Activated naive CD8-positive, alpha-beta T cell (primary cell): ENCODE data around the gene LRMDA.

Experiments used
- H3K27ac Mint-ChIP-seq: one replicate; pipeline ENCODE4 v1.8.0; 2021; ENCODE audit warnings: mixed read lengths
- H3K27me3 Mint-ChIP-seq: one replicate; pipeline ENCODE4 v1.8.0; 2021; ENCODE audit warnings: mixed read lengths
- H3K36me3 Mint-ChIP-seq: one replicate; pipeline ENCODE4 v1.8.0; 2021; ENCODE audit warnings: mixed read lengths
- H3K4me1 Mint-ChIP-seq: one replicate; pipeline ENCODE4 v1.8.0; 2021; ENCODE audit warnings: low read depth, mixed read lengths
- H3K4me3 Mint-ChIP-seq: one replicate; pipeline ENCODE4 v1.8.0; 2021; ENCODE audit warnings: mild to moderate bottlenecking, mixed read lengths
- H3K9me3 Mint-ChIP-seq: one replicate; pipeline ENCODE4 v1.8.0; 2021; ENCODE audit warnings: low read depth, mixed read lengths

LRMDA gene

DNA sequence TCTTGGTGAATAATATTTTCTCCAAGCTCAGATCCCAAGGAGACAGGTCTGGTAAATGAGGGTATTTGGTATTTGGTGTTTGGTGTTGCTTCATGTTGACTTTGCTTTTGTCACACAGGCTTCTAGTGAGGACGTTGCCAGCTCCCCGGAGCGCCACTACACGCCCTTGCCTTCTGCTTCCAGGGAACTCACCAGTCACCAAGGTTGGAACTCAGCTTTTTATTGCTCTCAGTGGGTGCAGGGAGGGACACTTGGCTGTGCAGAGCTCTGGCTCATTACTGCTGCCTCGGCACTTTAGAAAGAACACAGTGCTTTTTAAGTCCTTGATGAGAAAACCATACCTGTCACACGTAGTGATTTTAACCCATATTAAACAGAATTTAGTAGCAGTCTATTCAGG, 892.9 kb downstream of the LRMDA start:
- Mint-ChIP-seq H3K27me3 (no peaks in the 10 kb centered on the region), H3K27ac (no peak overlapping the region), H3K4me3 (no peak overlapping the region), H3K4me1 (no peaks in the 10 kb centered on the region), H3K36me3 (no peaks in the 10 kb centered on the region), H3K9me3 (no peaks in the 10 kb centered on the region)

DNA sequence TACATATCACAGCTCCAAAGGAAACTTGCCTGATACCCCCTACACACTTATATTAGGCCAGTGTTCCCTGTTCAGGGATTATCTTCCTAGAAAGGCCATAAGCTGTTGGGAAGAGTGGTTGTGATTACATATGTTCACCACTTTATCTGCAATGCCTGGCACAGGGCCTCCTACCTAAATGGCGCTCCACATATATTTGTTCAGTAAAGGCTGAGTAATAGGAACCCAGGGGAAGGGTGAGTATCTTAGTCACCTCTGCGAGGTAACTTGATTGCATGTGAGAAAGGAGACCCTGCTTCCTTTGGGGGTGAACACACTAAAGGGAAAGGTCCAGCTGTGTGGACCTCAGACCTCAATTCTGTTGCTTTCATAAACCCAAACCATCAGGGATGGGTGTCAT, 896.0 kb downstream of the LRMDA start:
- Mint-ChIP-seq H3K4me1 (no peaks in the 10 kb centered on the region), H3K4me3 (no peak overlapping the region), H3K27me3 (no peaks in the 10 kb centered on the region), H3K9me3 (no peaks in the 10 kb centered on the region), H3K36me3 (no peaks in the 10 kb centered on the region), H3K27ac (no peak overlapping the region)

DNA sequence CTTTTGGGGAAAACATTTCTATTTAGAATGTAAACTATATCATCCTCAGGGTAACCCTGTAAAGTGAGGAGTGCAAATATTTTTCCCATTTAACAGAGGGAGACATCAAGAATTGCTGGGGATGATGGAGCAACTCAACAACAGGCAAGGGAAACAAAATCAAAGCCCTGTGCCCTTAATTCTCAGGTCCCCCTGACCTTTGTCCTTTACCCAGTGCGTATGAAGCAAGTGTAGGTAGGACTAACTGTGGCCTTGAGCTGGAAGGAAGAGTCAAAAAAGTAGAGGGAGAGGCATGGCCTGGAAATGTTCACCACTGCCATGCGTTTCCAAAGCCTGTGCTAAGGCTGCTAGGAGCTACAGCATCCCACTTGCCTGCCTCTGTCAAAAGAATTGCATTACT, 896.9 kb downstream of the LRMDA start:
- H3K9me3 Mint-ChIP-seq: no peaks in the 10 kb centered on the region
- H3K4me1 Mint-ChIP-seq: no peaks in the 10 kb centered on the region
- H3K27ac Mint-ChIP-seq: no peak overlapping the region
- no peaks in the 10 kb centered on the region for H3K27me3 Mint-ChIP-seq
- H3K36me3 Mint-ChIP-seq: no peaks in the 10 kb centered on the region
- no peak overlapping the region for H3K4me3 Mint-ChIP-seq

DNA sequence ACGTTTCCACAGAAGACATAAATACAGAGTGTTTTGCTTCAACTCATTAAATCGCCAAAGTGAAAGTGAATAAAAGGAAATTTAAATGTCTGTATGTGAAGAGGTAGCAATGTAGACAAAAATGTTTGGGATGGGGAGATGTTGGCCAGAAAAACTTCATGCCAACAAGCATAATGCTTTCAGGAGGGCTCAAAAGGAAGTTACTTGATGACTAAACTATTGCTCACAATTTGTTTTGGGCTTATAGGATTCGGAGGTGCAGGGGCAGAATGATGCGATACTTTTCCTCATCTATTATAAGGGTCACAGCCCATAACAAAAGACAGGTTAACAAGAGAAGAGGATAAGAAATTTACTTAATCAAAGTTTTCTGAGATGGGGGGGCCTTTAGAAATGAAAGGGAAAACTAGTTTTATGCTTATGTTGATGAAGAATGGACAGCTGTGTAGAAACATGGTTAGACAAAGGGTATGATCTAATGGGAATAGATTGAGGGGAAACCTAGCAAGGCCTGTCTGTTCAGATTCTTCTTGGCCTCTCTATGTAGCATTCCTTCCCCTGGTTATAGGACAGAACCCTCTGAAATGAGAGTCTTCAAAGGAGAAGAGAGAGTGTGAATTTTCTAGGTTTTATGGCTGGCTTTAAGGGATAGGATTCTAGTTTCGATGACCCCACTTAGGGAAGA, 898.6 kb downstream of the LRMDA start:
- H3K9me3 Mint-ChIP-seq: no peaks in the 10 kb centered on the region
- H3K4me3 Mint-ChIP-seq: no peak overlapping the region
- no peaks in the 10 kb centered on the region for H3K4me1 Mint-ChIP-seq
- H3K27ac Mint-ChIP-seq: no peak overlapping the region
- no peaks in the 10 kb centered on the region for H3K36me3 Mint-ChIP-seq
- no peaks in the 10 kb centered on the region for H3K27me3 Mint-ChIP-seq

DNA sequence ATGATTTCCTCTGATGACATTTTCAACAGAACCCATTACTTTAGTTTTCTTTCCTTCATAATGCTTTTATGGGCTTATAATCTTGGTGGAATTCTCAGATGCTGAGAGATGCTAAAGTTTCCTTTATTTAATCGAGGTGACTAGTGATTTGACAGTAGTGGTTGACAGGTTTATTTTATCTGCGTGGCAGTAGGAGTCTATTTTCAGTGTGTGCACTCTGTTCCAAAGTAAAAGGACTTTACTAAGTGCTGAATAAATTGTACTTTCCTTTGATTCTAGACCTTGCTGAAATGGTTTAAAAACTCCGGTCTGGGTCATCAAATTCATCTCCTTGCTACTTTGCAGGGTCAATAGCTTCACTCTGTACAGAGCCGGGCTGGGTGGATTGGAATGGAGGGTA, 900.3 kb downstream of the LRMDA start:
- no peaks in the 10 kb centered on the region for H3K4me1 Mint-ChIP-seq
- H3K36me3 Mint-ChIP-seq: no peaks in the 10 kb centered on the region
- no peaks in the 10 kb centered on the region for H3K9me3 Mint-ChIP-seq
- no peak overlapping the region for H3K27ac Mint-ChIP-seq
- H3K27me3 Mint-ChIP-seq: peaks cover 1% of the 10 kb centered on the region
- no peak overlapping the region for H3K4me3 Mint-ChIP-seq

DNA sequence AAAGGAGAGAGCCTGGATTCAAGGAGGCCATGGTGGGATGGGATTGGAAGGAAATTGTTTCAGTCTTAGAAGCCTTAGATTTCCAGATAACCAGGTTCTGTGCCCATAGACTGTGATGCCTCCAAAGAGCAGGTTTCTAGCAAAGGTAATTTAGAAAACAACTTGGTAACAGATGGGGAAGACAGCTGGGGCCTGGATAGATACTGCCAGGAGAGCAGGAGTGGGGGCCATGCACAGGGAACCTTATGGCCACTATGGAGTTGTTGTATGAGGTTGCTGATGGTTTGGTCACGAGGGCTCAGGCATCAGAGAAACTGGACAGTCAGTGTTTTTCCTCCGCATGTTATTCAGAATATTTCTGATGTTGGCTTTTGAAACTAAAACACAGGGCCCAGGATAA, 901.9 kb downstream of the LRMDA start:
- H3K27ac Mint-ChIP-seq: no peak overlapping the region
- no peaks in the 10 kb centered on the region for H3K36me3 Mint-ChIP-seq
- H3K27me3 Mint-ChIP-seq: peaks cover 6% of the 10 kb centered on the region
- no peak overlapping the region for H3K4me3 Mint-ChIP-seq
- H3K4me1 Mint-ChIP-seq: no peaks in the 10 kb centered on the region
- H3K9me3 Mint-ChIP-seq: peaks cover 6% of the 10 kb centered on the region

DNA sequence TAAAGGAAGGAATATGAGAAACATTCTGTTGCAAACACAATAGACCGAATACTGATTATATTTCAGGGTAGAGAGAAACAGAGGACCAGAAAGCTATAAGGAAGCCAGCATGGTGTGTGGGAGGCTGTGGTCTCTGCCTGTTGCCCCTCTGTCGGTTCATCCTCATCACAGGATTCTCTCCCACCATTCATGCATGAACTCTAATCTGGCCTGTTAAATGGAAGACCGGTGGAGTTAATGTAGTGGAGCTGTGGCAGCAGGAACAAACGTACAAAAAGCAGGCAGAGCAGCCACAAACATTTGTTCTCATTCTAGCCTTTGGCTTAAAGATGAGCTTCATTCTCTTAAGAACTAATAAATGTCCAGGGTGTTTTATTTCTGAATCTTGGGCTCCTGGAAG, 902.4 kb downstream of the LRMDA start:
- Mint-ChIP-seq H3K27ac (no peak overlapping the region), H3K36me3 (no peaks in the 10 kb centered on the region), H3K4me3 (no peak overlapping the region), H3K4me1 (no peaks in the 10 kb centered on the region), H3K27me3 (peaks cover 6% of the 10 kb centered on the region), H3K9me3 (peaks cover 6% of the 10 kb centered on the region)

DNA sequence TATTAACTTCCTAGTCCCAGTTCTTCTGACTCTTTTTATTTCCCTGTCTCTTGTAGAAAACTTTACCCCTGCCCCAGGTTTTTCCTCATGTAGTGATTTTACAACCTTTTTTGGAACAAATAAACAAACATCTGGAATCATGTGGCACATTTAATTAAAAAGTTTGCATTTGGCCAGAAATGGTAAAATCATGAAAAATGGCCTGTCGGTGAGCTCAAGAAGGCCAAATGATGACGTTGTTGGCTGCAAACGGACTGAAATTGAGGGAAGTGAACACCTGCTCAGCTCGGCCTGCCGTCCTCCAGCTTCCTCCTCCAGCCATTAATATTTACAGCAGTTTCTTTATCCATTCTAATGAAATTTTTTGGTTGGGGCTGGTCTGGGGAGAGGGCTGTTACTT, 902.8 kb downstream of the LRMDA start:
- H3K27me3 Mint-ChIP-seq: peaks cover 6% of the 10 kb centered on the region
- no peak overlapping the region for H3K27ac Mint-ChIP-seq

DNA sequence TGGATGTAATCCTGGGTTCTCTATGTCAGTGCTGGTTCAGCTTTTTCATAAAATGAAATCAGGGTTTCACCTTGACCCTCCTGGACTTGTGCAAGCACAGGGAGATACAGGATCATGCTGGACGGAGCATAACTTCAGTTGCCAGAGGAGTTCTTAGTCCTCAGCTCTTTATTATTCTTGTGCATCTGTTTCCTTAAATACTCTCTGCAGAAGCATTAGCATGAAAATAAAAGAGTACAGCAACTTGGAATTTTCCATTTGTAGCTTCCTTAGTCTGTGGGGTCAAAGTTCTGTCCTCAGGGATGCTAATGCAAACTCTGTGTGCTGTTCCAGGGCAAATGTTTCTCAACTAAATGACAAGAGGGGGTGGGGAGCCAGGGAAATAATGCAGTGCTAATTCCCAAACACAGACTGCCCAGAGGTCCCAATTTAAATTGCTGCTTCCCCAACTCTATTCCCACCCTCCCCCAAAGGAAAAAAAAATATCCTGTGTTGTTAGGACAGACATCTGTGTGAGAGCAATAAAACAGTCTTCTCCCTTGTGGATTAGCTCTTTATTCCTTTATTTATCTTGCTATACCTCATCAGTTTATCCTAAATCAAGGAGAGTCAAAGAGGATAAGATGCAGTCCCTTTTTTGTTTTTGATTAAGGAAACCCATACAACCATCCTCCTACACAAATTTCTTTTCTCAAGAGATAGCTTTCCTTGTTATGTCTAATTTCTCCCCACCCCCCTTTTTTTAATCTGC, 905.0 kb downstream of the LRMDA start:
- H3K27me3 Mint-ChIP-seq: peaks cover 6% of the 10 kb centered on the region
- no peak overlapping the region for H3K4me3 Mint-ChIP-seq
- no peaks in the 10 kb centered on the region for H3K36me3 Mint-ChIP-seq
- no peaks in the 10 kb centered on the region for H3K4me1 Mint-ChIP-seq
- H3K9me3 Mint-ChIP-seq: peaks cover 6% of the 10 kb centered on the region
- H3K27ac Mint-ChIP-seq: no peak overlapping the region

More for the DNA sequence above, 902.8 kb downstream of the LRMDA start:
- H3K9me3 Mint-ChIP-seq: peaks cover 6% of the 10 kb centered on the region
- no peaks in the 10 kb centered on the region for H3K4me1 Mint-ChIP-seq
- H3K36me3 Mint-ChIP-seq: no peaks in the 10 kb centered on the region
- H3K4me3 Mint-ChIP-seq: no peak overlapping the region

DNA sequence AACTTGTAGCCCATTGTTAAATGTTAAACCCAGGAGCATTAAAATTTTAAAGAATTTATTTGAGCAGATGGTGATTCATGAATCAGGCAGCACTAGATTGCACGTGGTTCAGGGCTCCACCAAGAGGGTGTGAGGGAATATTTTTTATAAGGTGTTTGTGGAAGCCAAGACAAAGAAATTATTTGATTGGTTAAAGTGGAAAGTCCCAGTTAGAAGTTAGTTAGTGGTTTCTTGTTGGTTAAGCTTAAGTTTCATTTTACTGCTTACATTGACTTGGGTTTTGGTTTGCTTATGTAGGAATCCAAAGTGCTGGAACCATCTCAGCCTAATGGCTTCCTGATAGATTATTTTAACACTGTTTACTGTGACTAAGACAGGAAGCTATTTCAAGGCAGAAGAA, 906.2 kb downstream of the LRMDA start:
- no peaks in the 10 kb centered on the region for H3K36me3 Mint-ChIP-seq
- H3K4me1 Mint-ChIP-seq: no peaks in the 10 kb centered on the region
- no peak overlapping the region for H3K4me3 Mint-ChIP-seq
- H3K9me3 Mint-ChIP-seq: peaks cover 6% of the 10 kb centered on the region
- peaks cover 6% of the 10 kb centered on the region for H3K27me3 Mint-ChIP-seq
- H3K27ac Mint-ChIP-seq: no peak overlapping the region

DNA sequence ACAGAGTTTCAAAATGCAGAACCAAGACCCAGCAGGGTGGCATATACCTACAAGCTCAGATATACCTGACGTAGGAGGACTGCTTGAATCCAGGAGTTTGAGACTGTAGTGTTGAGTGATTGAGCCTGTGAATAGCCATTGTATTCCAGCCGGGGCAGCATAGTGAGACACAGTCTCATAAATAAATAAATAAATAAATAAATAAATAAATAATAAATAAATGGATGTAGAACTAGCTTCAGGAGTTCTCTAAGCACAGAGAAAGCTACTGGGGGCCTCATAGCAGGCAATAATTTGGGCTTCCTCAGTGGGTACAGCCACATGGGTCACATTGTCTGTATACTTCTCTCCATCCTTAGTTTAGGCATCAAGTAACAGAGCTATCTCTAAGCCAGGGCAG, 906.8 kb downstream of the LRMDA start:
- H3K27me3 Mint-ChIP-seq: peaks cover 6% of the 10 kb centered on the region
- H3K4me3 Mint-ChIP-seq: no peak overlapping the region
- H3K36me3 Mint-ChIP-seq: no peaks in the 10 kb centered on the region
- H3K9me3 Mint-ChIP-seq: peaks cover 6% of the 10 kb centered on the region
- no peaks in the 10 kb centered on the region for H3K4me1 Mint-ChIP-seq
- no peak overlapping the region for H3K27ac Mint-ChIP-seq

DNA sequence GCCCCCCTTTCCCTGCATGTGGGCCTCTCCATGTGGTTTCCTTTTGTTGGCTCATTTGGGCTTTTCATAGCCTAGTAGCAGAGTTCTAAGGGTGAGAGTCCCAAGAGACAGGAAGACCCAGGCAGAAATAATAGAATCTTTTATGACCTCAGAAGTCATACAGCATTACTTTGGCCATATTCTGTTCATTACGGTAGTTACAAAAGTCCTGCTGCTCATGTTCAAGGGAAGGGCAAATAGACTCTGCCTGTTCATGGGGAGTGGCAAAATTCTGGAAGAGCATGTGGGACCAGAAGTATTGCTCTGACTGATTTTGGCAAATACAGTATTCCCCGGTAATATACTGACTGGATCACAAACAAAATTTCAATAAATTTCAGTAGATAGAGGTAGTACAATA, 910.3 kb downstream of the LRMDA start:
- Mint-ChIP-seq H3K27ac (no peak overlapping the region), H3K9me3 (peaks cover 6% of the 10 kb centered on the region), H3K4me1 (no peaks in the 10 kb centered on the region), H3K36me3 (no peaks in the 10 kb centered on the region), H3K4me3 (no peak overlapping the region), H3K27me3 (peaks cover 5% of the 10 kb centered on the region)

DNA sequence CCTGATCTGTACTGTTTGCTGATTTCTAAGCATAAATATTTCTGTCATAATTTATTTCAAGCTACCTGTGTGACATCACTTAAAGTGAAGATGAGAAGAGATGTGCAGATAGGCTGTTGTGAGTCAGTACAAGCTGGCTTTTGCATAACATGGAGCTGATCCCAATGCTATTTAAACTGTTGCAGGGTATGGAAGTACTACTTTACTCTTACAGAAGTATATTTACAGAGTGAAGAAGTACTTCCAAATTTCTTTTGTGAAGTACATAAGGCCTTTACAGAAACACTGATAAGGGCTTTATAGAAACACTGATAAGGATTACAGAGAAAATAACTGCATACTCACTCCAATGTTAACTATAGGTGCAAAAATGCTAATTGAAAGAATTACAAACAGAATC, 911.6 kb downstream of the LRMDA start:
- H3K4me1 Mint-ChIP-seq: no peaks in the 10 kb centered on the region
- no peaks in the 10 kb centered on the region for H3K27me3 Mint-ChIP-seq
- no peak overlapping the region for H3K4me3 Mint-ChIP-seq
- no peaks in the 10 kb centered on the region for H3K36me3 Mint-ChIP-seq
- H3K9me3 Mint-ChIP-seq: no peaks in the 10 kb centered on the region
- no peak overlapping the region for H3K27ac Mint-ChIP-seq

DNA sequence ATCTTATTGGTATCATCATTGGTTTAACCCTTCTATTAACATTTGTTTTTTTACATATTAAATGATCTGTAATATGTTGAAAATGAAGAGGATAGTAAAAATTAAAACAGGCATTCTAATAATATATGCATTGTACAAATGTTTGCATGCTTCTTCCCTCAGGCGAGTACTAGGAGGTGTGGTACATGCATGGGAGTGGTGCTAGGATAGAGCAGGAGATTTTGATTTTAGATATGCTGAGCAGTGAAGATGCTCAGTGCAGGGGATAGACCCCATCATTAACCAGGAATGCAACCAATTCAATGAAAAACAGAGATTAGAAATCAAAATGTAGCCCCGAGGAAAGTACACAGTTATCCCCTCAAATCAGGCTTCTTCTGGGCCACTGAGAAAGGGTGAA, 916.4 kb downstream of the LRMDA start:
- no peaks in the 10 kb centered on the region for H3K36me3 Mint-ChIP-seq
- H3K4me3 Mint-ChIP-seq: no peak overlapping the region
- H3K9me3 Mint-ChIP-seq: no peaks in the 10 kb centered on the region
- H3K27me3 Mint-ChIP-seq: no peaks in the 10 kb centered on the region
- H3K27ac Mint-ChIP-seq: no peak overlapping the region
- H3K4me1 Mint-ChIP-seq: no peaks in the 10 kb centered on the region

DNA sequence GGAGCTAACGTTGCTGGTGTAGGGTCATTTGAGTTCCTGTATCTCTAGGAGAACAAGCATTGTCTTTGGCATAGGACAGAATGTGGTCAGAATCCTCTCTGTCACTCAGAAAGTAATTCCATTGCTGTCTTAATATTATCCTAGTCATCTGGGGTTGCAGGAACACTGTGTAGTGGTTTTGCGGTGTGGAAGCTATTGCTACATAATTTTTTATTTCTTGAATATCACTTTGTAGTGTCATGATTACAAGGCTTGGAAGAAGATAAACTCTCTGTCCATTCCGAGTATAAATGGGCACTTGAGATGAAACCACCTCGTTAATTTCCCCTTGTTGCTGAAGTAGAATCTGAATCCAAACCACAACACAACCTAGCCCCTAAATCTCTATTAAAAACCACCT, 919.2 kb downstream of the LRMDA start:
- Mint-ChIP-seq H3K27me3 (no peaks in the 10 kb centered on the region), H3K4me1 (no peaks in the 10 kb centered on the region), H3K36me3 (no peaks in the 10 kb centered on the region), H3K4me3 (no peak overlapping the region), H3K9me3 (no peaks in the 10 kb centered on the region), H3K27ac (no peak overlapping the region)

DNA sequence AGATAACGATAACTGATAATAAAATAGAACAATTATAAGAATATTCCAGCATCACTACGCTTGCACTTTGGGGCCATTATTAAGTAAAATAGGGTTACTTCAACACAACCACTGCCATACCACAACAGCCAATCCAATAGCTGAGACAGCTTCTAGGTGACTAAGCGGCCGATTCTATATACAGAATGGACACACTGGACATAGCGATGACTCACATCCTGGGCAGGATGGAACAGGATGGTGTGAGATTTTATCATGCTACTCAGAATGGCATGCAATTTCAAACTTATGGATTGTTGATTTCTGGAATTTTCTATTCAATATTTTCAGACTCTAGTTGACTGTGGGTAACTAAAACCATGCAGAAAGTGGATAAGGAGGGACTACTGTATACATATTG, 920.9 kb downstream of the LRMDA start:
- H3K27ac Mint-ChIP-seq: no peak overlapping the region
- no peaks in the 10 kb centered on the region for H3K27me3 Mint-ChIP-seq
- H3K4me1 Mint-ChIP-seq: no peaks in the 10 kb centered on the region
- H3K9me3 Mint-ChIP-seq: no peaks in the 10 kb centered on the region
- H3K36me3 Mint-ChIP-seq: no peaks in the 10 kb centered on the region
- H3K4me3 Mint-ChIP-seq: no peak overlapping the region
